Keratinocyte (primary cell): ENCODE measurements around the gene UBR2. TPM values are rescaled to one million over a fixed set of nuclear protein-coding genes. Genes with fewer than 3 reads are reported as not detected.

Experiments used
- DNase-seq: peaks from one replicate; pipeline ENCODE4 v3.0.0-alpha.2; 2011; ENCODE audit warnings: low read depth, missing footprints, low spot score
- FAIRE-seq: peaks from 2 replicates; lab custom pipeline; 2011; peaks lifted over from hg19 to GRCh38; lab: Jason Lieb, UNC
- H2AFZ ChIP-seq: 2 replicates; pipeline ENCODE4 v1.6.0; 2012; ENCODE audit warnings: low read length, control low read depth, inconsistent platforms; ENCODE audit not compliant: control insufficient read depth
- H3K27ac ChIP-seq: 2 replicates; pipeline ENCODE4 v1.5.1; 2011; ENCODE audit warnings: low read length; ENCODE audit not compliant: control insufficient read depth, insufficient read depth
- H3K27me3 ChIP-seq: 3 replicates; pipeline ENCODE4 v1.6.0; 2011; ENCODE audit warnings: low read length; ENCODE audit not compliant: control insufficient read depth, insufficient read depth; ENCODE audit errors: extremely low read depth
- H3K36me3 ChIP-seq, 2 experiments: 2 replicates in 1 of 2; 3 replicates in 1 of 2; pipeline ENCODE4 v1.5.1; 2011; ENCODE audit warnings: low read length in 2 of 2, mild to moderate bottlenecking in 1 of 2; ENCODE audit not compliant: control insufficient read depth in 2 of 2, insufficient read depth in 2 of 2; ENCODE audit errors: extremely low read depth in 1 of 2
- H3K4me1 ChIP-seq: 3 replicates; pipeline ENCODE4 v1.5.1; 2011; ENCODE audit warnings: low read length; ENCODE audit not compliant: control insufficient read depth, insufficient read depth; ENCODE audit errors: extremely low read depth
- H3K4me2 ChIP-seq: 3 replicates; pipeline ENCODE4 v1.6.0; 2011; ENCODE audit warnings: low read depth, low read length; ENCODE audit not compliant: control insufficient read depth, insufficient read depth; ENCODE audit errors: extremely low read depth
- H3K4me3 ChIP-seq, 3 experiments: fragments of 200-600 bp in 1 of 3; sonication (generic) in 1 of 3; 2 replicates in 2 of 3; 3 replicates in 1 of 3; pipeline ENCODE4 v1.5.1; 2011 to 2016; ENCODE audit warnings: low read length in 3 of 3, mild to moderate bottlenecking in 3 of 3, control low read depth in 2 of 3, inconsistent platforms in 1 of 3, low read depth in 1 of 3, mixed read lengths in 1 of 3, mixed run types in 1 of 3, moderate library complexity in 1 of 3; ENCODE audit not compliant: control insufficient read depth in 2 of 3, insufficient read depth in 2 of 3; ENCODE audit errors: extremely low read depth in 1 of 3
- H3K79me2 ChIP-seq: 2 replicates; pipeline ENCODE4 v1.6.0; 2012; ENCODE audit warnings: low read length; ENCODE audit not compliant: control insufficient read depth, insufficient read depth
- H3K9ac ChIP-seq: 3 replicates; pipeline ENCODE4 v1.6.0; 2011; ENCODE audit warnings: low read length; ENCODE audit not compliant: control insufficient read depth, insufficient read depth; ENCODE audit errors: extremely low read depth
- H3K9me1 ChIP-seq: 3 replicates; pipeline ENCODE4 v1.6.0; 2011; ENCODE audit warnings: low read length; ENCODE audit not compliant: control insufficient read depth, insufficient read depth; ENCODE audit errors: extremely low read depth
- H3K9me3 ChIP-seq: 2 replicates; pipeline ENCODE4 v1.5.1; 2012; ENCODE audit warnings: low read depth, low read length; ENCODE audit not compliant: control insufficient read depth
- H4K20me1 ChIP-seq: 3 replicates; pipeline ENCODE4 v1.6.0; 2011; ENCODE audit warnings: low read length; ENCODE audit not compliant: control insufficient read depth, insufficient read depth; ENCODE audit errors: extremely low read depth
- EZH2 ChIP-seq: IDR thresholded peaks from one replicate; pipeline ENCODE4 v1.6.1; 2012; ENCODE audit warnings: inconsistent platforms, mild to moderate bottlenecking, low read length, moderate library complexity
- dilution Hi-C: fragments of 300-500 bp; cut with MboI; formaldehyde crosslinking; loops from one replicate; pipeline ENCODE4 v1.7.0; 2020; ENCODE audit warnings: low sequenced_read_pairs; ENCODE audit not compliant: extremely low pct_ligation_motif_present
- polyA plus RNA-seq, 5 experiments: library from polyadenylated mRNA; depleted of rRNA in 3 of 5; stranded (reverse) in 3 of 5; stranded (forward) in 1 of 5; unstranded in 1 of 5; fragments of >200 nt; gene quantifications; 1 replicate in 1 of 5; 2 replicates in 3 of 5; 3 replicates in 1 of 5; pipeline versions ENCODE4 v1.2.1 to v1.2.3, GENCODE V29; 2011 to 2012; ENCODE audit warnings: missing spikeins in 2 of 5, low read depth in 1 of 5, low replicate concordance in 1 of 5
- TF ChIP-seq, protein P1 (sequence below), 3 experiments: IDR thresholded peaks in 1 of 3; conservative IDR thresholded peaks in 1 of 3; optimal IDR thresholded peaks in 1 of 3; 2 replicates in 2 of 3; 3 replicates in 1 of 3; pipeline versions ENCODE3 to v1.5.1; 2011; ENCODE audit warnings: low read length in 3 of 3, mild to moderate bottlenecking in 3 of 3, moderate library complexity in 2 of 3, control low read depth in 1 of 3, inconsistent platforms in 1 of 3; ENCODE audit not compliant: insufficient read depth in 2 of 3; ENCODE audit errors: extremely low read depth in 1 of 3

UBR2 gene
- polyA plus RNA-seq, 1 donor (not counting 4 experiments of a cell fraction or from before 2014, with no cell fraction given), result 21.6 TPM

DNA sequence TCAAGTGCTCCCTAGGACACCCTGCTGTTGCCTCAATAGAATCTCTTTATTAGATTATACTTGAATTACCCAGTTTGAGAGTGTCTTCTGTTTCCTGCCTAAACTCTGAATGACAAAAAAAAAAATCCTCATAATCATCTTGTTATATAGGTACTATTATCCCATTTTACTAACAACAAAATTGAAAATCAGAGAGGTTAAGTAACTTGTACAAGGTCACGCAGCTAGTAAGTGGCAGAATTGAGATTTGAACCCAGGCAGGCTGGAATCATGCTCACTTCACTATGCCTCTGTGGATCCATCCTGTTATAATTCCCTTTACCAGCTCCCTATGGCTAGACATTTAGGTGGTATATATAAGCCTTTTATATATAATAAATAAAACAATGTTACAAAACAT is 36.6 kb upstream of the UBR2 start:
- Histone ChIP-seq H3K79me2 (no peaks in the 10 kb centered on the region), H3K27ac (no peak overlapping the region), H3K4me1 (no peaks in the 10 kb centered on the region), H3K4me2 (no peak overlapping the region), H3K27me3 (no peaks in the 10 kb centered on the region), H3K9ac (no peak overlapping the region), H4K20me1 (no peaks in the 10 kb centered on the region), H3K9me3 (no peaks in the 10 kb centered on the region), H3K36me3 (no peaks in the 10 kb centered on the region), H3K4me3 (no peak overlapping the region), H2AFZ (no peak overlapping the region), H3K9me1 (no peaks in the 10 kb centered on the region)
- DNase-seq (no peak), FAIRE-seq (no peak)
- dilution Hi-C loops, result no loop called here
- TF ChIP-seq, protein P1, sequence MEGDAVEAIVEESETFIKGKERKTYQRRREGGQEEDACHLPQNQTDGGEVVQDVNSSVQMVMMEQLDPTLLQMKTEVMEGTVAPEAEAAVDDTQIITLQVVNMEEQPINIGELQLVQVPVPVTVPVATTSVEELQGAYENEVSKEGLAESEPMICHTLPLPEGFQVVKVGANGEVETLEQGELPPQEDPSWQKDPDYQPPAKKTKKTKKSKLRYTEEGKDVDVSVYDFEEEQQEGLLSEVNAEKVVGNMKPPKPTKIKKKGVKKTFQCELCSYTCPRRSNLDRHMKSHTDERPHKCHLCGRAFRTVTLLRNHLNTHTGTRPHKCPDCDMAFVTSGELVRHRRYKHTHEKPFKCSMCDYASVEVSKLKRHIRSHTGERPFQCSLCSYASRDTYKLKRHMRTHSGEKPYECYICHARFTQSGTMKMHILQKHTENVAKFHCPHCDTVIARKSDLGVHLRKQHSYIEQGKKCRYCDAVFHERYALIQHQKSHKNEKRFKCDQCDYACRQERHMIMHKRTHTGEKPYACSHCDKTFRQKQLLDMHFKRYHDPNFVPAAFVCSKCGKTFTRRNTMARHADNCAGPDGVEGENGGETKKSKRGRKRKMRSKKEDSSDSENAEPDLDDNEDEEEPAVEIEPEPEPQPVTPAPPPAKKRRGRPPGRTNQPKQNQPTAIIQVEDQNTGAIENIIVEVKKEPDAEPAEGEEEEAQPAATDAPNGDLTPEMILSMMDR (optimal IDR thresholded peaks at IDR 0.05 in 1 of 3, IDR thresholded peaks at IDR 0.05 in 1 of 3, conservative IDR thresholded peaks at IDR 0.05 in 1 of 3; ENCODE audit: extremely low read depth in 1 of 3, insufficient read depth in 2 of 3, low read length in 3 of 3), result no peak
- no peak for TF ChIP-seq EZH2

DNA sequence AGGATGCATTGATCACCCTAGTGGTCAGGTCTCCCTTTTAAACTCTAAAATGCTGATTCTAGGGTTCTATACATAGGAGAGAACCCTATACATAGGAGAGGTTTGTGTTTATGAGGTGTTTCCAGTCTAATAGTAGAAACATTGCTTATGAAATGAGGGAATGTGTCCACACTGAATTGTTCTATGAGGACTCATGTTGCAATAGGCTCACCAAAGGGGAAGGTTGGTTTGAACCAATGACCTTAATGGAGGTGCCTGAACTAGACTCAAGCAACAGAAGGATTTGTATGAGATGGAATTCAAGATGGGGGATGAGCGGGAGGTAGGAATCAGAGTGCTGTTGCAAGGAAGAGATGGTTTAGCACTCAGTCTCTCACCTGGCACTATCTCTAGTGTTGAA is 33.5 kb upstream of the UBR2 start:
- H3K4me1 ChIP-seq, result no peaks in the 10 kb centered on the region
- no peak for FAIRE-seq
- no peaks in the 10 kb centered on the region for H3K27me3 ChIP-seq
- H3K4me2 ChIP-seq, result no peak overlapping the region
- no peaks in the 10 kb centered on the region for H4K20me1 ChIP-seq
- dilution Hi-C loops, result no loop called here
- no peaks in the 10 kb centered on the region for H3K79me2 ChIP-seq
- no peaks in the 10 kb centered on the region for H3K9me3 ChIP-seq
- no peaks in the 10 kb centered on the region for H3K36me3 ChIP-seq
- TF ChIP-seq EZH2, result no peak
- TF ChIP-seq, protein P1 (optimal IDR thresholded peaks at IDR 0.05 in 1 of 3, IDR thresholded peaks at IDR 0.05 in 1 of 3, conservative IDR thresholded peaks at IDR 0.05 in 1 of 3; ENCODE audit: extremely low read depth in 1 of 3, insufficient read depth in 2 of 3, low read length in 3 of 3), result no peak
- H3K4me3 ChIP-seq, result no peak overlapping the region
- no peak overlapping the region for H3K9ac ChIP-seq
- DNase-seq, result no peak
- H2AFZ ChIP-seq, result no peak overlapping the region
- no peaks in the 10 kb centered on the region for H3K9me1 ChIP-seq
- H3K27ac ChIP-seq, result no peak overlapping the region
